Thyroid gland (tissue), 4 donors: ENCODE data around the gene TIAM1. TPM values are rescaled to one million over a fixed set of nuclear protein-coding genes. Genes with fewer than 3 reads are reported as not detected.

Source experiments
- DNase-seq, 2 donors: peaks; one replicate each; pipeline ENCODE4 v3.0.0-alpha.2; 2019
- H3K27ac ChIP-seq, 3 donors: fragments of 200-600 bp; sonication (generic); 1 replicate in 2 of 3; 2 replicates in 1 of 3; pipeline ENCODE4 v1.5.1; 2016 to 2019; ENCODE audit warnings: mild to moderate bottlenecking in 1 of 3, moderate library complexity in 1 of 3
- H3K27me3 ChIP-seq: fragments of 200-600 bp; sonication (generic); one replicate; pipeline ENCODE4 v1.5.1; 2019
- H3K36me3 ChIP-seq, 2 donors: fragments of 200-600 bp; sonication (generic); one replicate each; pipeline ENCODE4 v1.5.1; 2016 to 2019
- H3K4me1 ChIP-seq, 2 donors: fragments of 200-600 bp; sonication (generic); one replicate each; pipeline ENCODE4 v1.5.1; 2017 to 2019
- H3K4me3 ChIP-seq, 3 donors: fragments of 200-600 bp; sonication (generic); replicated peaks in 1 of 3; 1 replicate in 2 of 3; 2 replicates in 1 of 3; pipeline ENCODE4 v1.5.1; 2016; ENCODE audit warnings: mild to moderate bottlenecking in 1 of 3
- H3K9me3 ChIP-seq: fragments of 200-600 bp; sonication (generic); one replicate; pipeline ENCODE4 v1.5.1; 2017
- POLR2A ChIP-seq, 2 donors: fragments of 450-650 bp; IDR thresholded peaks; one replicate each; pipeline ENCODE4 v1.6.1; 2017; ENCODE audit warnings: antibody characterized with exemption in 2 of 2, mild to moderate bottlenecking in 2 of 2, moderate library complexity in 1 of 2
- WGBS, 2 donors: methylation state at CpG; one replicate each; pipeline ENCODE4 v1.1.5; 2017; 5-methylcytosine and 5-hydroxymethylcytosine counted together
- intact Hi-C: fragments of 100-400 bp; cut with DNase I; formaldehyde crosslinking; loops from one replicate; pipeline ENCODE4 v1.15.1; 2023
- total RNA-seq, 4 donors: library from RNA; depleted of rRNA; stranded (reverse); fragments of >200 nt; gene quantifications; one replicate each; pipeline ENCODE4 v1.2.3, GENCODE V29; 2016
- TF ChIP-seq, protein P1 (sequence below), 6 experiments: fragments of 200-600 bp in 3 of 6; fragments of 450-650 bp in 3 of 6; sonication (generic) in 3 of 6; IDR thresholded peaks; one replicate each; pipeline ENCODE4 v1.5.1; 2016 to 2019; ENCODE audit warnings: antibody characterized with exemption in 6 of 6, mild to moderate bottlenecking in 2 of 6, inconsistent platforms in 1 of 6, moderate library complexity in 1 of 6

Gene TIAM1
- total RNA-seq, 4 donors from 2014 or later, result 2.2 to 6.7 (median 2.4) TPM

DNA sequence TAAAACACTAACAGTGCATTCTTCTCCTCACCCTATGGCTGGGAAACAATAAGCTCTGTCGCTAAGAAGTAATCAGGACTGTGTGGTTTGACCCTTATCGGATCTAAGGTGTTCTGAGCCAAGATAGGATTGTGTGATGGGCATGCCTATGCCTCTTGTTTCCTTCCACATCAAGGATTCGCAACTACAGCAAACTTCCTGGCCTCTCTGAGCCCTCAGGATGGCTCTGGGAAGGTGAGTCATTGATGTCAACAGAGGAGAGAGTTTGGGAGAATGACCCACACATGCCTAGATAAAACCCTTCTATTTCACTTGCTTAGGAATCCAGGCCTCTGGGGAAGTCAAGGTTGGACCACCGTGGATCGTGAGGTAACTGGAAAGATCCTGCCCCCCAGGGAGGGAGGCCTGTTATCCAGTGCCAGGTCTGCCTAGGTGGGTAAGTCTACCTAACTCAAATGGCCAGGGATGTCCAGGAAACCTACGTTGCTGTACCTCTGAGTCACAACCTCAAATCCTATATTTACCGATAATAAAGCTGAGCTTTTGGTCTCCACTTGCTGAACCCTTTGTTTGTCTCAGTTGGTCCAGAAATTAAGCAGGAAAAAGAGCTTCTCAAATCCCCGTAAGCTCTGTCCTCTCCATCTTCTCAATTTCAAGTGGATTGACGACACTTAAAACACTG, 27.4 kb downstream of the TIAM1 start:
- H3K4me1 ChIP-seq, result no peaks in the 10 kb centered on the region

GRCh38 chr21:31316072-31316471, 28.0 kb downstream of the TIAM1 start:
- Histone ChIP-seq H3K4me3 (no peak overlapping the region), H3K27me3 (no peaks in the 10 kb centered on the region), H3K9me3 (no peaks in the 10 kb centered on the region), H3K36me3 (no peaks in the 10 kb centered on the region), H3K4me1 (no peaks in the 10 kb centered on the region), H3K27ac (no peak overlapping the region)
- intact Hi-C loops, result no loop called here
- no peak for DNase-seq
- WGBS, 2 donors, result 88 to 93% methylated on average over 3 of the region's 3 CpGs
- TF ChIP-seq POLR2A (IDR thresholded peaks at IDR 0.05), result no peak
- TF ChIP-seq, protein P1, sequence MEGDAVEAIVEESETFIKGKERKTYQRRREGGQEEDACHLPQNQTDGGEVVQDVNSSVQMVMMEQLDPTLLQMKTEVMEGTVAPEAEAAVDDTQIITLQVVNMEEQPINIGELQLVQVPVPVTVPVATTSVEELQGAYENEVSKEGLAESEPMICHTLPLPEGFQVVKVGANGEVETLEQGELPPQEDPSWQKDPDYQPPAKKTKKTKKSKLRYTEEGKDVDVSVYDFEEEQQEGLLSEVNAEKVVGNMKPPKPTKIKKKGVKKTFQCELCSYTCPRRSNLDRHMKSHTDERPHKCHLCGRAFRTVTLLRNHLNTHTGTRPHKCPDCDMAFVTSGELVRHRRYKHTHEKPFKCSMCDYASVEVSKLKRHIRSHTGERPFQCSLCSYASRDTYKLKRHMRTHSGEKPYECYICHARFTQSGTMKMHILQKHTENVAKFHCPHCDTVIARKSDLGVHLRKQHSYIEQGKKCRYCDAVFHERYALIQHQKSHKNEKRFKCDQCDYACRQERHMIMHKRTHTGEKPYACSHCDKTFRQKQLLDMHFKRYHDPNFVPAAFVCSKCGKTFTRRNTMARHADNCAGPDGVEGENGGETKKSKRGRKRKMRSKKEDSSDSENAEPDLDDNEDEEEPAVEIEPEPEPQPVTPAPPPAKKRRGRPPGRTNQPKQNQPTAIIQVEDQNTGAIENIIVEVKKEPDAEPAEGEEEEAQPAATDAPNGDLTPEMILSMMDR (IDR thresholded peaks at IDR 0.05), result no peak

More for the DNA sequence above, 27.4 kb downstream of the TIAM1 start:
- Histone ChIP-seq H3K27me3 (no peaks in the 10 kb centered on the region), H3K4me3 (no peak overlapping the region), H3K36me3 (no peaks in the 10 kb centered on the region), H3K27ac (no peak overlapping the region), H3K9me3 (no peaks in the 10 kb centered on the region)
- intact Hi-C loops, result no loop called here
- no peak for DNase-seq
- 87 to 94% methylated on average over 7 to 9 of the region's 9 CpGs for WGBS, 2 donors
- TF ChIP-seq, protein P1 (IDR thresholded peaks at IDR 0.05), result no peak
- TF ChIP-seq POLR2A (IDR thresholded peaks at IDR 0.05), result no peak

DNA sequence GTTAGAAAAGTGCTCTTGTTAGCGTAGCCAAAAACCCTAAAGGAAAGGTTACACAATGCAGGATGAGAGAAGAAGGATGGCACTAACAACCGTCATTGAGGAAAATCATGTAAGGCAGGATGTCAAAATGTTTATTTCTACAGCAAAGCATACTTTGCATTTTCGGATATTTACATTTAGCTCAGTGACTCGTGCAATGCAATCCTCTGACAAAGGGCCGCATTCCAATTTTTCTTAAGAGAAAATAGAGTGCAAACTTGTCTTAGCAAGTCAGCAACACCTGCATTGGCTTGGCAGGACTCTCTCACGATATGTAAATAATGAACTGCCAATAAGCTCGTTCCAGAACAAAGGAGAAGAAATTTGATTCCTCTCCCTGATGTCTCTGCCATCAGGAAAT, 33.3 kb downstream of the TIAM1 start:
- no peak for DNase-seq
- Histone ChIP-seq H3K9me3 (no peaks in the 10 kb centered on the region), H3K4me3 (no peak overlapping the region), H3K36me3 (no peaks in the 10 kb centered on the region), H3K27me3 (no peaks in the 10 kb centered on the region), H3K4me1 (no peaks in the 10 kb centered on the region), H3K27ac (no peak overlapping the region)
- intact Hi-C loops, result no loop called here
- WGBS, 2 donors, result 77 to 79% methylated on average over 7 of the region's 7 CpGs
- no peak for TF ChIP-seq POLR2A (IDR thresholded peaks at IDR 0.05)
- TF ChIP-seq, protein P1 (IDR thresholded peaks at IDR 0.05), result no peak

- Histone ChIP-seq H3K36me3 (no peaks in the 10 kb centered on the region), H3K4me3 (no peak overlapping the region), H3K4me1 (no peaks in the 10 kb centered on the region), H3K27ac (no peak overlapping the region), H3K27me3 (no peaks in the 10 kb centered on the region), H3K9me3 (no peaks in the 10 kb centered on the region)
- intact Hi-C loops, result no loop called here
- TF ChIP-seq, protein P1 (IDR thresholded peaks at IDR 0.05), result no peak
- TF ChIP-seq POLR2A (IDR thresholded peaks at IDR 0.05), result no peak
- DNase-seq, result no peak
- 95 to 96% methylated on average over 7 of the region's 7 CpGs for WGBS, 2 donors
Measured at GRCh38 chr21:31308584-31308983, 35.5 kb downstream of the TIAM1 start.

DNA sequence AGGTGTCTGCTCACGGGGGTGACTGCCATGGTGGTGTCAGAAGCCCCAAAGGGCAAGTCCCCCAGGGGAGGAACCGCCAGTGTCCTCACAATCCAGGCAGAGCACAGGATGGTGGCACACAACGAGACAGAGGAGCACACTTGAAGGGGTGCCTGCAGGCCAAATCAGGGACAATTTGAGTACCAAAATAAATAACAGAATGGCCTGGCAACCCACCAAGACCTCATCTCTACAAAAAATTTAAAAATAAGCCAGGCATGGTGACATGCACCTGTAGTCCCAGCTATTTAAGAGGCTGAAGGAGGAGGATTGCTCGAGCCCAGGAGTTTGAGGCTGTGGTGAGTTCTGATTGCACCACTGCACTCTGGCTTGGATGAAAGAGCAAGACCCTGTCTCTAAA, 38.2 kb downstream of the TIAM1 start:
- Histone ChIP-seq H3K4me3 (no peak overlapping the region), H3K4me1 (no peaks in the 10 kb centered on the region), H3K27ac (no peak overlapping the region), H3K9me3 (no peaks in the 10 kb centered on the region), H3K27me3 (no peaks in the 10 kb centered on the region), H3K36me3 (no peaks in the 10 kb centered on the region)
- DNase-seq, result no peak
- 88 to 89% methylated on average over 4 of the region's 4 CpGs for WGBS, 2 donors
- intact Hi-C loops, result no loop called here
- TF ChIP-seq POLR2A (IDR thresholded peaks at IDR 0.05), result no peak
- TF ChIP-seq, protein P1 (IDR thresholded peaks at IDR 0.05), result no peak
